ENCODE data around the gene SARS2.

DNA sequence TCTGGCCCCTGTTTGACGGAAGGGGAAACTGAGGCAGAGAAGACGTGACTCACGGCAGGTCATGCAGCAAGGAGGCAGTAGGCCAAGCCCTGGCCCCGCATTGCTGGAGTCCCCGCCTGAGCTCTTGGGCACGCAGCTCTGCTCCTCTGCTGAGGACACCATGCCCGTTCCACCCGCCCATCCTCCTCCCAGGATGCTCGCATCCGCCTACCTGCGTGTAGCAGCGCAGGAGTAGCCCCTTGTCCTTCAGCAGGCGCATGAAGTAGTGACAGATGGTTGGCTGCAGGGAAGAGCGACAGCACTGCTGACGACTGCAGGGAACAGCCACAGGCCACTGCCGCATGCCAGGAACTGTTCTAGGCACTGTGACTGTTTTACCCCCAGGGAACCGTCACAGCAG is 41.7 kb downstream of the SARS2 start:
- no peak for TF ChIP-seq POLR2AphosphoS5 (IDR thresholded peaks at IDR 0.05; ENCODE audit: borderline replicate concordance, low read depth, low read length)
- TF ChIP-seq EZH2 (IDR thresholded peaks at IDR 0.05), result no peak
- TF ChIP-seq FOXP2 (optimal IDR thresholded peaks at IDR 0.05; ENCODE audit: control extremely low read depth, extremely low read length, insufficient read depth), result no peak
